WTC11 (cell line): ENCODE data around the gene ZBTB7C. TPM values are rescaled to one million over a fixed set of nuclear protein-coding genes. Genes with fewer than 3 reads are reported as not detected.

Experiments used
- ATAC-seq: fragments of 200-7000 bp; cut with Tn5 transposase; 2 replicates; pipeline ENCODE4 v1.10.0; 2021; ENCODE audit warnings: mild to moderate bottlenecking, moderate library complexity
- CTCF ChIA-PET: fragments of 300-600 bp; sonication (Branson Sonifier 250); formaldehyde crosslinking; loops from one replicate; lab custom pipeline; 2021; ENCODE audit warnings: antibody characterized with exemption; lab: Charles Lee
- POLR2A ChIA-PET: fragments of 350-600 bp; sonication (Branson Sonifier 250); formaldehyde crosslinking; loops from one replicate; lab custom pipeline; 2021; ENCODE audit warnings: antibody characterized with exemption; lab: Charles Lee
- DNase-seq: peaks from one replicate; pipeline ENCODE4 v3.0.0; 2021; ENCODE audit warnings: low spot score
- H3K27ac Mint-ChIP-seq: 2 replicates; pipeline ENCODE4 v1.8.0; 2021; ENCODE audit warnings: mixed read lengths
- H3K27me3 Mint-ChIP-seq: 2 replicates; pipeline ENCODE4 v1.8.0; 2021; ENCODE audit warnings: low read depth, mild to moderate bottlenecking, moderate library complexity, mixed read lengths
- H3K36me3 Mint-ChIP-seq: 2 replicates; pipeline ENCODE4 v1.8.0; 2021; ENCODE audit warnings: mixed read lengths
- H3K4me1 Mint-ChIP-seq: 2 replicates; pipeline ENCODE4 v1.8.0; 2022; ENCODE audit warnings: mixed read lengths
- H3K4me3 Mint-ChIP-seq: 2 replicates; pipeline ENCODE4 v1.8.0; 2021; ENCODE audit warnings: mild to moderate bottlenecking, moderate library complexity, mixed read lengths
- H3K9me3 Mint-ChIP-seq: 2 replicates; pipeline ENCODE4 v1.8.0; 2021; ENCODE audit warnings: mixed read lengths
- ATF1 ChIP-seq: sonication (generic); formaldehyde crosslinking; IDR thresholded peaks from 2 replicates; pipeline ENCODE4 v1.8.1; 2023; ENCODE audit warnings: mild to moderate bottlenecking, moderate library complexity, missing genetic modification reagents
- E2F5 ChIP-seq: sonication (generic); formaldehyde crosslinking; IDR thresholded peaks from 2 replicates; pipeline ENCODE4 v1.8.1; 2022; ENCODE audit warnings: mild to moderate bottlenecking, moderate library complexity, missing genetic modification reagents
- ELF4 ChIP-seq: sonication (generic); formaldehyde crosslinking; IDR thresholded peaks from 2 replicates; pipeline ENCODE4 v1.8.1; 2022; ENCODE audit warnings: low read depth, mild to moderate bottlenecking, moderate library complexity, missing genetic modification reagents
- ERG ChIP-seq: fragments of 250-450 bp; sonication (Bioruptor Pico); IDR thresholded peaks from 2 replicates; pipeline ENCODE4 v1.8.0; 2021; ENCODE audit warnings: mild to moderate bottlenecking
- FOXJ3 ChIP-seq: sonication (generic); formaldehyde crosslinking; IDR thresholded peaks from 2 replicates; pipeline ENCODE4 v1.9.0; 2021; ENCODE audit warnings: missing genetic modification reagents, mild to moderate bottlenecking, borderline replicate concordance
- FOXK1 ChIP-seq: sonication (generic); formaldehyde crosslinking; IDR thresholded peaks from 2 replicates; pipeline ENCODE4 v1.8.0; 2022; ENCODE audit warnings: mild to moderate bottlenecking, moderate library complexity, missing genetic modification reagents
- IRF2 ChIP-seq: sonication (generic); formaldehyde crosslinking; IDR thresholded peaks from 2 replicates; pipeline ENCODE4 v1.8.0; 2022; ENCODE audit warnings: low read depth, missing genetic modification reagents, borderline replicate concordance
- MXD4 ChIP-seq: fragments of 250-450 bp; sonication (Bioruptor Pico); IDR thresholded peaks from 2 replicates; pipeline ENCODE4 v1.8.0; 2021; ENCODE audit warnings: mild to moderate bottlenecking, moderate library complexity, borderline replicate concordance
- MYBL2 ChIP-seq: sonication (generic); formaldehyde crosslinking; IDR thresholded peaks from 2 replicates; pipeline ENCODE4 v1.8.1; 2023; ENCODE audit warnings: mild to moderate bottlenecking, moderate library complexity, missing genetic modification reagents
- NFYB ChIP-seq: sonication (generic); formaldehyde crosslinking; conservative IDR thresholded peaks from 2 replicates; pipeline ENCODE4 v1.8.0; 2022; ENCODE audit warnings: low read depth, missing genetic modification reagents
- PRDM15 ChIP-seq: sonication (generic); formaldehyde crosslinking; IDR thresholded peaks from 2 replicates; pipeline ENCODE4 v1.8.0; 2022; ENCODE audit warnings: missing genetic modification reagents
- TCF7 ChIP-seq: sonication (generic); formaldehyde crosslinking; IDR thresholded peaks from 2 replicates; pipeline ENCODE4 v1.8.0; 2022; ENCODE audit warnings: mild to moderate bottlenecking, low read depth, missing genetic modification reagents, moderate library complexity
- TEAD1 ChIP-seq: sonication (generic); formaldehyde crosslinking; IDR thresholded peaks from 2 replicates; pipeline ENCODE4 v1.8.0; 2022; ENCODE audit warnings: mild to moderate bottlenecking, missing genetic modification reagents
- USF2 ChIP-seq: sonication (generic); formaldehyde crosslinking; IDR thresholded peaks from 2 replicates; pipeline ENCODE4 v1.8.1; 2023; ENCODE audit warnings: mild to moderate bottlenecking, missing genetic modification reagents, moderate library complexity
- ZNF416 ChIP-seq: fragments of 250-450 bp; sonication (Bioruptor Pico); IDR thresholded peaks from 2 replicates; pipeline ENCODE4 v1.9.0; 2021; ENCODE audit warnings: mild to moderate bottlenecking, inconsistent platforms
- total RNA-seq: library from RNA; stranded (reverse); gene quantifications from 3 replicates; pipeline ENCODE4 v1.2.3, GENCODE V29; 2021

The ZBTB7C gene
- total RNA-seq, 1 experiment from 2014 or later: 0.48 TPM

- H3K27ac Mint-ChIP-seq: no peak overlapping the region
- POLR2A ChIA-PET: no interaction called here
- ATAC-seq (no peak), DNase-seq (no peak)
- peaks cover 3% of the 10 kb centered on the region; the same call in 1 of the 2 replicates for H3K9me3 Mint-ChIP-seq
- no peaks in the 10 kb centered on the region for H3K36me3 Mint-ChIP-seq
- peaks cover 27% of the 10 kb centered on the region for H3K4me1 Mint-ChIP-seq
- TF ChIP-seq MYBL2 (CRISPR knock-in tag) (no peak), E2F5 (CRISPR knock-in tag) (no peak), ERG (no peak), TCF7 (CRISPR knock-in tag) (no peak)
- no peak overlapping the region for H3K4me3 Mint-ChIP-seq
- CTCF ChIA-PET: interaction anchor here (2.5 kb wide), 1 partner anchor 23 kb away, joined by 14 read pairs; no protein-coding TSS in a partner anchor
- no peaks in the 10 kb centered on the region for H3K27me3 Mint-ChIP-seq
Measured at GRCh38 chr18:48060970-48061369, 348.2 kb downstream of the ZBTB7C start.

- ChIA-PET CTCF (interaction anchor here (0.9 to 2.5 kb wide), 7 partner anchors 15 to 385 kb away, joined by 3 to 14 read pairs (median 4); no protein-coding TSS in a partner anchor), POLR2A (no interaction called here)
- Mint-ChIP-seq H3K27me3 (no peaks in the 10 kb centered on the region), H3K4me1 (peaks cover 27% of the 10 kb centered on the region), H3K4me3 (no peak overlapping the region), H3K9me3 (peaks cover 3% of the 10 kb centered on the region; the same call in 1 of the 2 replicates), H3K27ac (no peak overlapping the region), H3K36me3 (no peaks in the 10 kb centered on the region)
- ATAC-seq (no peak), DNase-seq (no peak)
- TF ChIP-seq NFYB: no peak
- TF ChIP-seq ZNF416 (CRISPR knock-in tag): no peak
- no peak for TF ChIP-seq USF2 (CRISPR knock-in tag)
- TF ChIP-seq IRF2 (CRISPR knock-in tag): no peak
- no peak for TF ChIP-seq MXD4 (CRISPR knock-in tag)
Measured at GRCh38 chr18:48060346-48060745, 348.8 kb downstream of the ZBTB7C start.

GRCh38 chr18:48059455-48060010, 349.6 kb downstream of the ZBTB7C start:
- H3K27me3 Mint-ChIP-seq: peaks cover 5% of the 10 kb centered on the region; the same call in 1 of the 2 replicates
- H3K4me3 Mint-ChIP-seq: no peak overlapping the region
- peak; percentile 78 for ATAC-seq
- peaks cover 29% of the 10 kb centered on the region for H3K4me1 Mint-ChIP-seq
- TF ChIP-seq FOXK1 (CRISPR knock-in tag) (no peak), PRDM15 (CRISPR knock-in tag) (no peak), FOXJ3 (no peak), TEAD1 (no peak), ATF1 (no peak), ELF4 (CRISPR knock-in tag) (no peak)
- TF ChIP-seq, all 79 proteins: peak for 0
- no peaks in the 10 kb centered on the region for H3K36me3 Mint-ChIP-seq
- POLR2A ChIA-PET: interaction anchor here (1.0 kb wide), 1 partner anchor 7 kb away, joined by 3 read pairs; no protein-coding TSS in a partner anchor
- H3K9me3 Mint-ChIP-seq: peaks cover 3% of the 10 kb centered on the region; the same call in 1 of the 2 replicates
- no peak overlapping the region for H3K27ac Mint-ChIP-seq
- CTCF ChIA-PET: interaction anchor here (0.9 to 2.5 kb wide), 8 partner anchors 16 to 386 kb away, joined by 3 to 14 read pairs (median 4); no protein-coding TSS in a partner anchor
- peak; percentile 40 for DNase-seq
